HCT116 (cell line): Measurements from ENCODE around the gene TP53AIP1. TPM values are rescaled to one million over a fixed set of nuclear protein-coding genes. Genes with fewer than 3 reads are reported as not detected.

Experiments
- ATAC-seq: fragments of 200-7000 bp; cut with Tn5 transposase; 2 replicates; pipeline ENCODE4 v1.9.1; 2020; ENCODE audit warnings: mild to moderate bottlenecking, moderate library complexity
- BruUV-seq: library from RNA; stranded (reverse); fragments of 400-500 nt; replicated peaks from 2 replicates; lab custom pipeline; 2021; lab: Mats Ljungman, UMichigan
- CTCF ChIA-PET: fragments of 300-600 bp; sonication (Branson Sonifier 250); formaldehyde crosslinking; loops from one replicate; lab custom pipeline; 2021; ENCODE audit warnings: antibody characterized with exemption; lab: Charles Lee
- POLR2A ChIA-PET: fragments of 300-600, 350-600 bp; sonication (Branson Sonifier 250); formaldehyde crosslinking; loops from one replicate; lab custom pipeline; 2021; ENCODE audit warnings: antibody characterized with exemption; lab: Charles Lee
- RAD21 ChIA-PET, 2 experiments: fragments of 300-600 bp; sonication (Branson Sonifier 250); formaldehyde crosslinking; loops; one replicate each; lab custom pipeline; 2023; ENCODE audit warnings: low total read pairs in 2 of 2; ENCODE audit not compliant: uncharacterized antibody in 2 of 2, unreplicated experiment in 2 of 2, low non-redundant PET in 1 of 2; lab: Charles Lee
- DNase-seq: peaks from one replicate; pipeline ENCODE4 v3.0.0-alpha.2; 2010; ENCODE audit warnings: low read depth, low spot score
- H2AFZ ChIP-seq: fragments of 200-600 bp; shearing (Covaris generic), sonication (generic); 2 replicates; pipeline ENCODE4 v1.6.1; 2017; ENCODE audit warnings: low read depth, mixed run types, mixed read lengths, antibody characterized with exemption, low read length; ENCODE audit not compliant: poor library complexity, severe bottlenecking
- H3K27ac ChIP-seq: 2 replicates; pipeline ENCODE4 v1.5.1; 2012; ENCODE audit warnings: low read depth, low read length
- H3K27me3 ChIP-seq: fragments of 200-600 bp; sonication (generic); 2 replicates; pipeline ENCODE4 v1.6.1; 2016; ENCODE audit warnings: mixed run types, low read length, mixed read lengths; ENCODE audit not compliant: insufficient read depth
- H3K36me3 ChIP-seq, 2 experiments: fragments of 200-500 bp in 1 of 2; fragments of 200-600 bp in 1 of 2; sonication (Bioruptor generic) in 1 of 2; sonication (generic) in 1 of 2; 2 replicates each; pipeline versions ENCODE4 v1.5.1 to v1.6.1; 2014 to 2016; ENCODE audit warnings: low read length in 2 of 2, inconsistent platforms in 1 of 2, mixed read lengths in 1 of 2, mixed run types in 1 of 2; ENCODE audit not compliant: insufficient read depth in 2 of 2, control insufficient read depth in 1 of 2
- H3K4me1 ChIP-seq, 2 experiments: fragments of 200-600 bp in 1 of 2; sonication (generic) in 1 of 2; 2 replicates each; pipeline versions ENCODE4 v1.5.1 to v1.6.1; 2012 to 2017; ENCODE audit warnings: low read length in 2 of 2, inconsistent platforms in 1 of 2, mild to moderate bottlenecking in 1 of 2, mixed read lengths in 1 of 2, mixed run types in 1 of 2, moderate library complexity in 1 of 2; ENCODE audit not compliant: insufficient read depth in 2 of 2, control insufficient read depth in 1 of 2
- H3K4me2 ChIP-seq: fragments of 200-600 bp; sonication (generic); 2 replicates; pipeline ENCODE4 v1.6.1; 2017; ENCODE audit warnings: mixed run types, low read length, mixed read lengths
- H3K4me3 ChIP-seq, 2 experiments: fragments of 200-600 bp in 1 of 2; sonication (generic) in 1 of 2; replicated peaks in 1 of 2; 2 replicates each; pipeline ENCODE4 v1.5.1; 2011 to 2016; ENCODE audit warnings: low read length in 2 of 2, control low read depth in 1 of 2, low read depth in 1 of 2, mild to moderate bottlenecking in 1 of 2, mixed read lengths in 1 of 2, mixed run types in 1 of 2
- H3K79me2 ChIP-seq: fragments of 200-600 bp; sonication (generic); 2 replicates; pipeline ENCODE4 v1.6.1; 2017; ENCODE audit warnings: mild to moderate bottlenecking, mixed run types, low read length, moderate library complexity, mixed read lengths; ENCODE audit not compliant: insufficient read depth
- H3K9ac ChIP-seq: fragments of 200-600 bp; sonication (generic); 2 replicates; pipeline ENCODE4 v1.6.1; 2016; ENCODE audit warnings: low read length, mixed read lengths
- H3K9me2 ChIP-seq: fragments of 200-600 bp; sonication (generic), shearing (Covaris generic); 2 replicates; pipeline ENCODE4 v1.6.1; 2017; ENCODE audit warnings: mixed run types, mild to moderate bottlenecking, moderate library complexity; ENCODE audit not compliant: insufficient read depth
- H3K9me3 ChIP-seq, 2 experiments: fragments of 200-500 bp in 1 of 2; fragments of 200-600 bp in 1 of 2; sonication (Bioruptor generic) in 1 of 2; sonication (generic) in 1 of 2; 2 replicates each; pipeline ENCODE4 v1.6.1; 2014 to 2017; ENCODE audit warnings: low read length in 2 of 2, mixed read lengths in 2 of 2, inconsistent platforms in 1 of 2, low read depth in 1 of 2, mild to moderate bottlenecking in 1 of 2, mixed run types in 1 of 2, moderate library complexity in 1 of 2; ENCODE audit not compliant: control insufficient read depth in 1 of 2, insufficient read depth in 1 of 2
- H4K20me1 ChIP-seq: fragments of 200-600 bp; sonication (generic), shearing (Covaris generic); 2 replicates; pipeline ENCODE4 v1.6.1; 2017; ENCODE audit warnings: mixed run types, mild to moderate bottlenecking, moderate library complexity; ENCODE audit not compliant: insufficient read depth
- ATF3 ChIP-seq: IDR thresholded peaks from 2 replicates; pipeline ENCODE4 v1.6.1; 2012
- CBX3 ChIP-seq: IDR thresholded peaks from 2 replicates; pipeline ENCODE4 v1.6.1; 2012; ENCODE audit warnings: low read depth
- CEBPB ChIP-seq: IDR thresholded peaks from 2 replicates; pipeline ENCODE4 v1.6.1; 2012; ENCODE audit warnings: low read depth
- EGR1 ChIP-seq: IDR thresholded peaks from 2 replicates; pipeline ENCODE4 v1.6.1; 2012; ENCODE audit warnings: low read depth
- ELF1 ChIP-seq: IDR thresholded peaks from 2 replicates; pipeline ENCODE4 v1.6.1; 2012; ENCODE audit warnings: low read depth, borderline replicate concordance
- EZH2 ChIP-seq: fragments of 200-600 bp; sonication (generic); IDR thresholded peaks from 2 replicates; pipeline ENCODE4 v1.6.1; 2017; ENCODE audit warnings: antibody characterized with exemption, mixed run types
- EZH2phosphoT487 ChIP-seq: fragments of 200-600 bp; IDR thresholded peaks from 2 replicates; pipeline ENCODE4 v1.6.1; 2018; ENCODE audit warnings: antibody characterized with exemption, borderline replicate concordance
- FOSL1 ChIP-seq: IDR thresholded peaks from 2 replicates; pipeline ENCODE4 v1.6.1; 2012; ENCODE audit warnings: low read depth
- JUND ChIP-seq: IDR thresholded peaks from 2 replicates; pipeline ENCODE4 v1.6.1; 2012
- POLR2A ChIP-seq: IDR thresholded peaks from 2 replicates; pipeline ENCODE4 v1.7.0; 2011; ENCODE audit warnings: borderline replicate concordance; ENCODE audit not compliant: insufficient read depth, insufficient read length; ENCODE audit errors: extremely low read depth
- RAD21 ChIP-seq: IDR thresholded peaks from 2 replicates; pipeline ENCODE4 v1.6.1; 2012; ENCODE audit warnings: low read depth, mild to moderate bottlenecking
- SIN3A ChIP-seq: IDR thresholded peaks from 2 replicates; pipeline ENCODE4 v1.6.1; 2012; ENCODE audit warnings: low read depth
- SP1 ChIP-seq: IDR thresholded peaks from 2 replicates; pipeline ENCODE4 v1.6.1; 2012; ENCODE audit warnings: low read depth
- SRF ChIP-seq: IDR thresholded peaks from 2 replicates; pipeline ENCODE4 v1.6.1; 2012; ENCODE audit warnings: low read depth
- TCF7L2 ChIP-seq: IDR thresholded peaks from 2 replicates; pipeline ENCODE4 v1.7.0; 2011; ENCODE audit warnings: borderline replicate concordance, inconsistent platforms; ENCODE audit not compliant: insufficient read depth, insufficient read length; ENCODE audit errors: extremely low read depth
- ZBTB33 ChIP-seq: IDR thresholded peaks from 2 replicates; pipeline ENCODE4 v1.6.1; 2011; ENCODE audit warnings: mild to moderate bottlenecking, low read length, moderate library complexity; ENCODE audit not compliant: insufficient replicate concordance; ENCODE audit errors: extremely low read depth
- ZNF274 ChIP-seq: fragments of 200-500 bp; sonication (Bioruptor generic); IDR thresholded peaks from 2 replicates; pipeline ENCODE4 v1.6.1; 2014; ENCODE audit warnings: mild to moderate bottlenecking, low read depth, low read length, inconsistent platforms
- intact Hi-C: fragments of 100-400 bp; cut with micrococcal nuclease; formaldehyde crosslinking; loops from 2 replicates; pipeline ENCODE4 v1.10.0; 2022
- total RNA-seq: library from RNA; stranded (reverse); gene quantifications from one replicate; pipeline ENCODE4 v1.2.1, GENCODE V29; 2021; ENCODE audit not compliant: unreplicated experiment

The TP53AIP1 gene
- total RNA-seq, 1 experiment from 2014 or later, result 0.15 TPM

GRCh38 chr11:128917144-128917724, 25.4 kb downstream of the TP53AIP1 start:
- no peaks in the 10 kb centered on the region for H4K20me1 ChIP-seq
- CTCF ChIA-PET, result no interaction called here
- intact Hi-C loops, result no loop called here
- RAD21 ChIA-PET, result no interaction called here
- TF ChIP-seq ZNF274 (no peak), CEBPB (no peak), SRF (no peak), RAD21 (no peak), CBX3 (no peak), ELF1 (no peak), SP1 (no peak), SIN3A (no peak), POLR2A (no peak), EZH2 (no peak), ATF3 (no peak), EGR1 (no peak), ZBTB33 (no peak), EZH2phosphoT487 (no peak), TCF7L2 (no peak), JUND (no peak), FOSL1 (no peak)
- no peak overlapping the region for H3K4me2 ChIP-seq
- no peaks in the 10 kb centered on the region for H3K36me3 ChIP-seq
- no peak overlapping the region for H2AFZ ChIP-seq
- no peak overlapping the region for H3K4me3 ChIP-seq
- H3K4me1 ChIP-seq, result no peaks in the 10 kb centered on the region
- DNase-seq (no peak), ATAC-seq (no peak)
- no peaks in the 10 kb centered on the region for H3K9me2 ChIP-seq
- BruUV-seq, result no TSS peak
- no peak overlapping the region for H3K9ac ChIP-seq
- POLR2A ChIA-PET, result no interaction called here
- no peak overlapping the region for H3K27ac ChIP-seq
- H3K9me3 ChIP-seq, result no peaks in the 10 kb centered on the region
- H3K27me3 ChIP-seq, result no peaks in the 10 kb centered on the region
- no peaks in the 10 kb centered on the region for H3K79me2 ChIP-seq
